HEK293 (cell line): ENCODE results near the gene TBC1D17.

ENCODE experiments used
- EGR2 ChIP-seq: fragments of 450-650 bp; formaldehyde crosslinking; IDR thresholded peaks from 2 replicates; pipeline ENCODE4 v1.5.1; 2016; ENCODE audit warnings: low read depth, missing biosample characterization, missing genetic modification characterization
- GLIS1 ChIP-seq: fragments of 450-650 bp; formaldehyde crosslinking; IDR thresholded peaks from 2 replicates; pipeline ENCODE4 v1.5.1; 2016; ENCODE audit warnings: missing biosample characterization, missing genetic modification characterization
- IKZF3 ChIP-seq: fragments of 450-650 bp; IDR thresholded peaks from 2 replicates; pipeline ENCODE4 v1.5.0; 2018; ENCODE audit warnings: missing biosample characterization, mild to moderate bottlenecking, missing genetic modification characterization, moderate library complexity
- KLF7 ChIP-seq: fragments of 450-650 bp; formaldehyde crosslinking; IDR thresholded peaks from 2 replicates; pipeline ENCODE4 v1.5.1; 2016; ENCODE audit warnings: missing biosample characterization, missing genetic modification characterization, borderline replicate concordance
- SP2 ChIP-seq: fragments of 450-650 bp; formaldehyde crosslinking; IDR thresholded peaks from 2 replicates; pipeline ENCODE4 v1.5.1; 2016; ENCODE audit warnings: missing biosample characterization, missing genetic modification characterization
- TCF7L2 ChIP-seq: IDR thresholded peaks from 2 replicates; pipeline ENCODE4 v1.6.1; 2011; ENCODE audit warnings: low read depth, mild to moderate bottlenecking, inconsistent platforms, low read length, moderate library complexity, borderline replicate concordance
- ZBTB10 ChIP-seq: fragments of 450-650 bp; formaldehyde crosslinking; IDR thresholded peaks from 2 replicates; pipeline ENCODE4 v1.5.1; 2016; ENCODE audit warnings: missing biosample characterization, missing genetic modification characterization
- ZBTB17 ChIP-seq: fragments of 450-650 bp; formaldehyde crosslinking; IDR thresholded peaks from 2 replicates; pipeline ENCODE4 v1.5.1; 2016; ENCODE audit warnings: missing biosample characterization, missing genetic modification characterization
- ZBTB26 ChIP-seq: fragments of 450-650 bp; formaldehyde crosslinking; optimal IDR thresholded peaks from 2 replicates; pipeline ENCODE3; 2016; ENCODE audit warnings: missing biosample characterization, mild to moderate bottlenecking, missing genetic modification characterization
- ZFHX2 ChIP-seq: fragments of 450-650 bp; formaldehyde crosslinking; conservative IDR thresholded peaks from 2 replicates; pipeline ENCODE4 v1.5.1; 2016; ENCODE audit warnings: missing biosample characterization, missing genetic modification characterization
- ZFP37 ChIP-seq: fragments of 450-650 bp; formaldehyde crosslinking; IDR thresholded peaks from 2 replicates; pipeline ENCODE4 v1.5.1; 2016; ENCODE audit warnings: missing biosample characterization, missing genetic modification characterization
- ZNF2 ChIP-seq: fragments of 450-650 bp; formaldehyde crosslinking; IDR thresholded peaks from 2 replicates; pipeline ENCODE4 v1.5.1; 2016; ENCODE audit warnings: missing biosample characterization, missing genetic modification characterization
- ZNF391 ChIP-seq: fragments of 450-650 bp; formaldehyde crosslinking; IDR thresholded peaks from 2 replicates; pipeline ENCODE4 v1.5.1; 2016; ENCODE audit warnings: low read depth, missing biosample characterization, missing genetic modification characterization, borderline replicate concordance
- ZNF433 ChIP-seq: fragments of 450-650 bp; formaldehyde crosslinking; IDR thresholded peaks from 2 replicates; pipeline ENCODE4 v1.5.1; 2016; ENCODE audit warnings: missing biosample characterization, missing genetic modification characterization, low read depth
- ZNF501 ChIP-seq: fragments of 450-650 bp; formaldehyde crosslinking; IDR thresholded peaks from 2 replicates; pipeline ENCODE4 v1.5.1; 2016; ENCODE audit warnings: missing biosample characterization, missing genetic modification characterization
- ZNF521 ChIP-seq: fragments of 450-650 bp; formaldehyde crosslinking; IDR thresholded peaks from 2 replicates; pipeline ENCODE4 v1.5.1; 2017; ENCODE audit warnings: missing biosample characterization, mild to moderate bottlenecking, missing genetic modification characterization
- ZNF792 ChIP-seq: fragments of 450-650 bp; formaldehyde crosslinking; IDR thresholded peaks from 2 replicates; pipeline ENCODE4 v1.5.1; 2016; ENCODE audit warnings: missing biosample characterization, missing genetic modification characterization
- ZNF843 ChIP-seq: fragments of 450-650 bp; formaldehyde crosslinking; IDR thresholded peaks from 2 replicates; pipeline ENCODE4 v1.5.1; 2016; ENCODE audit warnings: missing biosample characterization, missing genetic modification characterization
- ZSCAN4 ChIP-seq: fragments of 450-650 bp; formaldehyde crosslinking; IDR thresholded peaks from 2 replicates; pipeline ENCODE4 v1.5.1; 2017; ENCODE audit warnings: missing biosample characterization, missing genetic modification characterization
- ZSCAN5A ChIP-seq: fragments of 450-650 bp; formaldehyde crosslinking; IDR thresholded peaks from 2 replicates; pipeline ENCODE4 v1.5.1; 2016; ENCODE audit warnings: missing biosample characterization, missing genetic modification characterization
- TF ChIP-seq, protein P1 (sequence below): fragments of 450-650 bp; formaldehyde crosslinking; IDR thresholded peaks from 2 replicates; pipeline ENCODE4 v1.5.1; 2016; ENCODE audit warnings: missing biosample characterization, missing genetic modification characterization
- TF ChIP-seq, protein P2 (sequence below): fragments of 450-650 bp; formaldehyde crosslinking; IDR thresholded peaks from 2 replicates; pipeline ENCODE4 v1.5.1; 2016; ENCODE audit warnings: missing biosample characterization, missing genetic modification characterization, borderline replicate concordance

The TBC1D17 gene

GRCh38 chr19:49869484-49870308 is 7.8 kb upstream of the TBC1D17 start (continued):
- TF ChIP-seq, protein P1, sequence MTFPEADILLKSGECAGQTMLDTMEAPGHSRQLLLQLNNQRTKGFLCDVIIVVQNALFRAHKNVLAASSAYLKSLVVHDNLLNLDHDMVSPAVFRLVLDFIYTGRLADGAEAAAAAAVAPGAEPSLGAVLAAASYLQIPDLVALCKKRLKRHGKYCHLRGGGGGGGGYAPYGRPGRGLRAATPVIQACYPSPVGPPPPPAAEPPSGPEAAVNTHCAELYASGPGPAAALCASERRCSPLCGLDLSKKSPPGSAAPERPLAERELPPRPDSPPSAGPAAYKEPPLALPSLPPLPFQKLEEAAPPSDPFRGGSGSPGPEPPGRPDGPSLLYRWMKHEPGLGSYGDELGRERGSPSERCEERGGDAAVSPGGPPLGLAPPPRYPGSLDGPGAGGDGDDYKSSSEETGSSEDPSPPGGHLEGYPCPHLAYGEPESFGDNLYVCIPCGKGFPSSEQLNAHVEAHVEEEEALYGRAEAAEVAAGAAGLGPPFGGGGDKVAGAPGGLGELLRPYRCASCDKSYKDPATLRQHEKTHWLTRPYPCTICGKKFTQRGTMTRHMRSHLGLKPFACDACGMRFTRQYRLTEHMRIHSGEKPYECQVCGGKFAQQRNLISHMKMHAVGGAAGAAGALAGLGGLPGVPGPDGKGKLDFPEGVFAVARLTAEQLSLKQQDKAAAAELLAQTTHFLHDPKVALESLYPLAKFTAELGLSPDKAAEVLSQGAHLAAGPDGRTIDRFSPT (tag by site-specific recombination) = peak; percentile 87
- TF ChIP-seq ZNF792 (0 out of 2 replicates have a peak, but pooled peaks have one; percentile 72), ZBTB17 (tag by site-specific recombination) (peak; percentile 40), ZNF843 (tag by site-specific recombination) (no peak; the same call in 1 of the 2 replicates), ZFP37 (tag by site-specific recombination) (peak; percentile 93; the same call in 1 of the 2 replicates), ZSCAN5A (tag by site-specific recombination) (0 out of 2 replicates have a peak, but pooled peaks have one; percentile 38), ZBTB26 (tag by site-specific recombination) (peak; percentile 74), SP2 (tag by site-specific recombination) (peak; percentile 97), ZNF391 (peak; percentile 24; the same call in 1 of the 2 replicates), ZNF501 (tag by site-specific recombination) (peak; percentile 65; the same call in 1 of the 2 replicates), TCF7L2 (peak; percentile 49; the same call in 1 of the 2 replicates), IKZF3 (peak; percentile 98), ZSCAN4 (0 out of 2 replicates have a peak, but pooled peaks have one; percentile 9), ZNF521 (no peak), ZFHX2 (tag by site-specific recombination) (peak; percentile 94), KLF7 (tag by site-specific recombination) (peak; percentile 62; the same call in 1 of the 2 replicates), EGR2 (tag by site-specific recombination) (peak; percentile 87), GLIS1 (tag by site-specific recombination) (peak; percentile 60), ZNF2 (tag by site-specific recombination) (peak; percentile 39; the same call in 1 of the 2 replicates), ZBTB10 (tag by site-specific recombination) (peak; percentile 78), ZNF433 (tag by site-specific recombination) (no peak)
- TF ChIP-seq, protein P2, sequence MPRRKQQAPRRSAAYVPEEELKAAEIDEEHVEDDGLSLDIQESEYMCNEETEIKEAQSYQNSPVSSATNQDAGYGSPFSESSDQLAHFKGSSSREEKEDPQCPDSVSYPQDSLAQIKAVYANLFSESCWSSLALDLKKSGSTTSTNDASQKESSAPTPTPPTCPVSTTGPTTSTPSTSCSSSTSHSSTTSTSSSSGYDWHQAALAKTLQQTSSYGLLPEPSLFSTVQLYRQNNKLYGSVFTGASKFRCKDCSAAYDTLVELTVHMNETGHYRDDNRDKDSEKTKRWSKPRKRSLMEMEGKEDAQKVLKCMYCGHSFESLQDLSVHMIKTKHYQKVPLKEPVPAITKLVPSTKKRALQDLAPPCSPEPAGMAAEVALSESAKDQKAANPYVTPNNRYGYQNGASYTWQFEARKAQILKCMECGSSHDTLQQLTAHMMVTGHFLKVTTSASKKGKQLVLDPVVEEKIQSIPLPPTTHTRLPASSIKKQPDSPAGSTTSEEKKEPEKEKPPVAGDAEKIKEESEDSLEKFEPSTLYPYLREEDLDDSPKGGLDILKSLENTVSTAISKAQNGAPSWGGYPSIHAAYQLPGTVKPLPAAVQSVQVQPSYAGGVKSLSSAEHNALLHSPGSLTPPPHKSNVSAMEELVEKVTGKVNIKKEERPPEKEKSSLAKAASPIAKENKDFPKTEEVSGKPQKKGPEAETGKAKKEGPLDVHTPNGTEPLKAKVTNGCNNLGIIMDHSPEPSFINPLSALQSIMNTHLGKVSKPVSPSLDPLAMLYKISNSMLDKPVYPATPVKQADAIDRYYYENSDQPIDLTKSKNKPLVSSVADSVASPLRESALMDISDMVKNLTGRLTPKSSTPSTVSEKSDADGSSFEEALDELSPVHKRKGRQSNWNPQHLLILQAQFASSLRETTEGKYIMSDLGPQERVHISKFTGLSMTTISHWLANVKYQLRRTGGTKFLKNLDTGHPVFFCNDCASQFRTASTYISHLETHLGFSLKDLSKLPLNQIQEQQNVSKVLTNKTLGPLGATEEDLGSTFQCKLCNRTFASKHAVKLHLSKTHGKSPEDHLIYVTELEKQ (tag by site-specific recombination) = no peak
- TF ChIP-seq, all 188 proteins: peak for 45
